HUES6 (cell line): ENCODE results near the gene ICE1.

ENCODE experiments used
- H3K27ac ChIP-seq: 2 replicates; pipeline ENCODE4 v1.7.0; 2013; ENCODE audit warnings: low read depth, mild to moderate bottlenecking, low read length, inconsistent platforms
- H3K27me3 ChIP-seq: 2 replicates; pipeline ENCODE4 v1.6.1; 2013; ENCODE audit warnings: low read length; ENCODE audit not compliant: control insufficient read depth, insufficient read depth
- H3K36me3 ChIP-seq: 2 replicates; pipeline ENCODE4 v1.6.1; 2013; ENCODE audit warnings: low read length; ENCODE audit not compliant: control insufficient read depth, insufficient read depth
- H3K4me1 ChIP-seq: 2 replicates; pipeline ENCODE4 v1.6.1; 2013; ENCODE audit warnings: low read length; ENCODE audit not compliant: control insufficient read depth, insufficient read depth
- H3K4me3 ChIP-seq: 2 replicates; pipeline ENCODE4 v1.5.1; 2013; ENCODE audit warnings: low read depth, low read length
- H3K9ac ChIP-seq: one replicate; pipeline ENCODE4 v1.6.1; 2013; ENCODE audit warnings: mild to moderate bottlenecking, low read length
- H3K9me3 ChIP-seq: 2 replicates; pipeline ENCODE4 v1.6.1; 2013; ENCODE audit warnings: low read depth, low read length; ENCODE audit not compliant: control insufficient read depth, insufficient read depth

ICE1 gene

DNA sequence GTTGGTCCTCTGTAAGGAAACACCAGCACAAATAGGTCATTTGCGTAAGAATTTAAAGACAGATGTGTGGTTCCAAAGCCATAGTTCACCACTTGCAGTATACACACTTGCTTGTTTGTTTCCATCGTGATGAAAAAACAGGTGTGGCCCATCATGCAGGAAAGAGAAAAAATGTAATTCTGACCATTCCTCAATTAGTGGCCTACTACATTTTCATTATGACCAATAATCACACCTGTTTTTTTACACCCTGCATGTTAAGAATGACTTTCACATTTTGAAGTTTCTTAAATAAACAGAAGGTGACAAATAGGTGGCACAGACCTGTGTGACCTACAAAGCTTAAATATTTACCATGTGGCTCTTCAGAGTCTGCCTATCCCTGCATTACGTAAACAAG, 2.2 kb upstream of the ICE1 start:
- no peak overlapping the region for H3K27ac ChIP-seq
- no peak overlapping the region for H3K9ac ChIP-seq
- peaks cover 26% of the 10 kb centered on the region for H3K4me1 ChIP-seq

DNA sequence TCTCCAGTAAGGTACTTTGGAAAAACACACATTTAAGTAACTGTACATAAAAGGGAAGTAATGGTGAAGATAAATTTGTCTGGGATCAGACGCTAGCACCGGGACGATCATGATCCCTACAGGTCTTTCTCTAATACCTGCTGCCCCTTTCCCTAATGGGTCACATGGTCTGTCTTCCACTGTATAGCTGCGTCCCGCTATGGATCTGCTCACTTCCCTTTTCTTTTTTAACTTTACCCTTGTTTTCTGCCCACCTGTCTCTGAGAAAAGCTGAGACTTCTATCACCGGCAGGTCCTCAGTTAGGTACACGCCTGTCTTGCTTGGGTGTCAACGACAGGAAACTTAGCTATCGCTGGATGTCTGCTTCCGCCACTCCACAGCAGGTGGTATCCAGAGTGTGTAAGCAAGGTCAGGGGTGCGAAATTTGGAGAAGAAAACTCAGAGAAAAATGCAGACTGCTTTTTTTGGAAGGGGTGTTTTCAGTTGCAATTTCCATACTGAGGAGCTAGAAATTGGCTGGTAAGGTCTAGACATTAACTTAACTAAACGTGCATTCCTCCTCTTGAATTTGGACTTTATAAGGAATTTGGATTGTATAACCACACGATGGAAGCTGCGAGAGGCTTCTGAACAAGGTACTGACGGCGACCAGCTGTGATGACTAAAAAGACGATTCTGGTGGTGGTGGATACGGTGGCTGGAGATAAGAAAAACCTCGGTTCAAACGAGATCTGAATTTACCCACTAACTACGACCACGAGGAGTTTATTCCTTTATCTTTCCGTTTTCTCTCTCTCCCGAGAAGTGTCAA, 1.1 kb upstream of the ICE1 start:
- Histone ChIP-seq H3K36me3 (no peaks in the 10 kb centered on the region), H3K9ac (peak overlapping the region; percentile 98), H3K4me1 (peaks cover 26% of the 10 kb centered on the region), H3K9me3 (no peaks in the 10 kb centered on the region), H3K4me3 (peak overlapping the region; percentile 91), H3K27ac (peak overlapping the region; percentile 21; the same call in 1 of the 2 replicates), H3K27me3 (no peaks in the 10 kb centered on the region)

More for the DNA sequence above, 2.2 kb upstream of the ICE1 start:
- Histone ChIP-seq H3K4me3 (no peak overlapping the region), H3K27me3 (no peaks in the 10 kb centered on the region), H3K36me3 (no peaks in the 10 kb centered on the region), H3K9me3 (no peaks in the 10 kb centered on the region)

DNA sequence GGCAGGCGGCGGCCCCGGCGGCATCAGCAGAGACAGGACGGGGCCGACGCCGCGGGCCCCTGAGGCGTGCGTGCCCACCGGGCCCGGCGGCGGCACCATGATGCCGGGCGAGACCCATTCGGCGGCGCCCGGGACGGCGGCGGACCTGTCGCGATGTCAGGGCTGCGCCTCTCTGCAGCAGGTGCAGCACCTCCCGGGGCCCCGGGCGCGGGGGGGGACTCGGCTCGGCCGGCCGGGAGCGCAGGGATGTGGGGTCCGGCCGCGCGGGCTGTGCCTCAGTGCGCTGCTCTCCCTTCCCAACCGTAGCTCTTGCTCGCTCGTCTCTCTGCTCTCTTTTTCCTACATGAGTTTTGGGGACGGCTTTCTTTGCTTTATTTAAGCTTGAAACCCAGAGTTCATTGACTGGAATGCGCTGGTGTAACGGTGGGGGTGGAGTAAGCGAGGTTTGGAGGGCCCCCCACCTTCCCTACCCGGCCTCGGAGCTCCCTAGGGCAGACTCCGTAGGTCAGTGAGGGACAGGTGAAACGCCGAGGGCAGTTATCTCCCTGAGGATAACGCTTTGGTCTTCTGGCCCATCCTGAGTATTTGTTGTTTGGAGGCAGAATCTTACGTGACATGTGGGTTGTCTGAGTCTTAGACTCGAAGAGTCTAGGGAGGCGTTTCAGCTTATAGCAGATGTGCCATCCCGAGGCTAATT, 490 bp downstream of the ICE1 start:
- H3K27ac ChIP-seq: peak overlapping the region; percentile 96; the same call in 1 of the 2 replicates
- H3K9me3 ChIP-seq: no peaks in the 10 kb centered on the region
- H3K4me3 ChIP-seq: peak overlapping the region; percentile 91
- peaks cover 26% of the 10 kb centered on the region for H3K4me1 ChIP-seq
- H3K9ac ChIP-seq: peak overlapping the region; percentile 98
- no peaks in the 10 kb centered on the region for H3K27me3 ChIP-seq
- H3K36me3 ChIP-seq: no peaks in the 10 kb centered on the region

DNA sequence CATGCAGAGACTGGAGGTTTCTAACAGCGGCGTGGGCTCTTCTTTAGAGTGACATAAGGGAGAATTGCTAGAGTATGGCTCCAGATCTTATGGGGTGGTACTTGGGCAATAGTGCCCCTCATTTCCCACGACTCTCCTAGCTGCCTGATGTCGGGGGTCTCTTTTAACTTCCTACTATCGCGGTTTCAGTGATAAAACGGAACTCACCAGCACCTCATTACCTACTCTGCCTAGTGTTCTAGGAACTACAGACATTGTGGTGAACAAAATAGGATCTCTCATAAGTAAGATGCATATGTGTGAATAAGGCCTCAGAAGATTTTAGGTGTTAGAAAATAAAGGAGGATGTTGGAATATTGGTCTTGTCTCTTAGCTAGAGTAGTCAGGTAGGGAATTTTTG, 1.1 kb downstream of the ICE1 start:
- Histone ChIP-seq H3K9ac (peak overlapping the region; percentile 98), H3K36me3 (no peaks in the 10 kb centered on the region), H3K4me1 (peaks cover 26% of the 10 kb centered on the region), H3K27me3 (no peaks in the 10 kb centered on the region), H3K9me3 (no peaks in the 10 kb centered on the region), H3K27ac (no peak overlapping the region), H3K4me3 (peak overlapping the region; percentile 91)

DNA sequence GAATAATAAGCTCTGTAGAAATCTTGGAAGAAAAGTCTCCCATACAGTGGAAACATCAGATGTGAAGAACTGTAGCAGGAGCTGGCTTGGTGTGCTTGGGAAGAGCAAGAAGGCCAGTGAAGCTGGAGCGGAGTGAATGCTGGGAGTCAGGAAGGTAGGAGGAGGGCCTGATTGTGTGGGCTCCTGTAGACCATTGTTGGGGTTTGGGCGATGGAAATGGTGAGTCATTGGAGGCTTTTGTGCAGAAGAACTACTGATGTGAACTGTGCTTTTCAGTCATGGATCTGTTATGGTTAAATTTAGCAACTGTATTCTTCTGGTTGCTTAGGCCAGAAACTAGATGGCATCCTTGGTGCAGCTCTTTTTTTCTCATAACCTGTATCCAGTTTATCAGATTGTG, 2.3 kb downstream of the ICE1 start:
- H3K36me3 ChIP-seq: no peaks in the 10 kb centered on the region
- no peaks in the 10 kb centered on the region for H3K9me3 ChIP-seq
- 0 out of 2 replicates have a peak overlapping the region, but pooled peaks have one; percentile 12 for H3K4me3 ChIP-seq
- H3K9ac ChIP-seq: no peak overlapping the region
- no peaks in the 10 kb centered on the region for H3K27me3 ChIP-seq
- no peak overlapping the region for H3K27ac ChIP-seq
- peaks cover 23% of the 10 kb centered on the region for H3K4me1 ChIP-seq

DNA sequence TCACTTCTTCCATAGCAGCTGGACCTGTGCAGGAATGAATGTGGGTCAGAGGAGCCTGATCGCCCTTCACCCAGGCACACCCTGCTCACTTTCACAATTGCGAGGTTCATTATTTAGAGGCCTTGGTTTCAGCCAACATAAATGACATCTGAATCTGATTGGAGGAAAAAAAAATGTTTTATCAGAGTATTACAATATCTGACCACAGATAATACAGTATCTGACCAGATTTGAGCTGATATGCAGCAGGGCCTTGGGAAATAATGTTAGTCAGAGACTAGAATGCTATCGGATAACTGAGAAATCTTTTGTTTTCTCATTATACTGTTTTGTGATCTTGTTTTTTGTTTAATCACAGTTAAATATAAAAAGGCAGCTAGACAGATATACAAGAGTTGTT, 7.7 kb downstream of the ICE1 start:
- H3K27me3 ChIP-seq: no peaks in the 10 kb centered on the region
- H3K4me1 ChIP-seq: no peaks in the 10 kb centered on the region
- no peak overlapping the region for H3K27ac ChIP-seq
- H3K36me3 ChIP-seq: no peaks in the 10 kb centered on the region
- H3K9ac ChIP-seq: no peak overlapping the region
- no peak overlapping the region for H3K4me3 ChIP-seq
- no peaks in the 10 kb centered on the region for H3K9me3 ChIP-seq

DNA sequence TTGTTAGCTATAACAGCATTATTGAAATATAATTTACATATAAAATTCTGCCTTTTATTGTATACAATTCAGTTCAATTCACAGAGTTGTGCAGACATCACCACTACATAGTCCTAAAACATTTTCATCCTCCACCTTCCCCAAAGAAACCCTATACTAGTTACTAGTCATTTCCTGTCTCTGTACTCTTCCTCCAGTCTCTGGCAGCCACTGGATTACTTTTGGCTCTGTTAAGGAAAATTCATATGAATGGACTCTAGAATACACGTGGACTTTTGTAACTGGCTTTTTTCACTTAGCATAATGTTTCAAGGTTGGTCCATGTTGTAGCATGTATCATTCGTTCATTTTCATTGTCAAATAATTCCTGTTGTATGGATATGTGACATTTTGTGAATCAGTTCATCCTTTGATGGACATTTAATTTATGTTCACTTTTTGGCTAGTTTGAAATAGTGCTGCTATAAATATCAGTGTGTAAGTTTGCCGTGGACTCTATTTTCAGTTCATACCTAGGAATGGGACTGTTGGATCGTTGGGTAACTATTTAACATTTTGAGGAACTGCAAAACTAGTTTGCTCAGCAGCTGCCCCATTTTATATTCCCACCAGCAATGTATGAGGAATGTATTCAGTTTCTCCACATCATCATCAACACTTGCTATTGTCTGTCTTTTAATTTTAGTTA, 9.7 kb downstream of the ICE1 start:
- H3K4me1 ChIP-seq: no peaks in the 10 kb centered on the region
- H3K27me3 ChIP-seq: no peaks in the 10 kb centered on the region
- H3K36me3 ChIP-seq: peaks cover 1% of the 10 kb centered on the region; the same call in 1 of the 2 replicates
- no peak overlapping the region for H3K27ac ChIP-seq
- H3K4me3 ChIP-seq: no peak overlapping the region
- no peak overlapping the region for H3K9ac ChIP-seq
- H3K9me3 ChIP-seq: no peaks in the 10 kb centered on the region

DNA sequence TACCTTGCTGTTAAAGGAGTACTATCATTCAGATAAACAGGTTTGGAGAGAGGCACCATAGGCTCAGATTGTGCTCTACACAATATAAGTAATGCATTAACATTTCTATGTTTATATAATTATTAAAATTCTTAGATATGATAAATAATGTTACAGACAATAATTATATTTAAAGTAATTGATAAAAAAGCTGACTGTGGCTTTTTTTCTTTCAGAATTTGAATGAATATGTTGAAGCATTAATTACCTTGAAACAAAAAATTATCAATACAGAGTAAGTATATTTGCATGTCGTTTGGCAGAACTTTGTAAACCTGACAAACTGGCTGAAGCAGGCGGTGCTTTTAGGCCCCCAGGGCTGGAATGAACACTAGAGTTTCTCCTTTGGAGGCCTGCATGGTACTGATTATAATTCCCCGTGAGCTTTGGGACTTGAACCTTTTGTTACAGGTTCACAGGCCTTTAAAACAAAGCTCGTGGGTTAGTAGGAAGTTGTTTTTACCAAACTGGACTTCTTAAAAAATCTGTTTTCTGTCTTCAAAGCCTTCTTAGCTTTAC, 13.8 kb downstream of the ICE1 start:
- Histone ChIP-seq H3K27ac (no peak overlapping the region), H3K9me3 (no peaks in the 10 kb centered on the region), H3K4me3 (no peak overlapping the region), H3K4me1 (no peaks in the 10 kb centered on the region), H3K9ac (no peak overlapping the region), H3K36me3 (peaks cover 22% of the 10 kb centered on the region), H3K27me3 (no peaks in the 10 kb centered on the region)

DNA sequence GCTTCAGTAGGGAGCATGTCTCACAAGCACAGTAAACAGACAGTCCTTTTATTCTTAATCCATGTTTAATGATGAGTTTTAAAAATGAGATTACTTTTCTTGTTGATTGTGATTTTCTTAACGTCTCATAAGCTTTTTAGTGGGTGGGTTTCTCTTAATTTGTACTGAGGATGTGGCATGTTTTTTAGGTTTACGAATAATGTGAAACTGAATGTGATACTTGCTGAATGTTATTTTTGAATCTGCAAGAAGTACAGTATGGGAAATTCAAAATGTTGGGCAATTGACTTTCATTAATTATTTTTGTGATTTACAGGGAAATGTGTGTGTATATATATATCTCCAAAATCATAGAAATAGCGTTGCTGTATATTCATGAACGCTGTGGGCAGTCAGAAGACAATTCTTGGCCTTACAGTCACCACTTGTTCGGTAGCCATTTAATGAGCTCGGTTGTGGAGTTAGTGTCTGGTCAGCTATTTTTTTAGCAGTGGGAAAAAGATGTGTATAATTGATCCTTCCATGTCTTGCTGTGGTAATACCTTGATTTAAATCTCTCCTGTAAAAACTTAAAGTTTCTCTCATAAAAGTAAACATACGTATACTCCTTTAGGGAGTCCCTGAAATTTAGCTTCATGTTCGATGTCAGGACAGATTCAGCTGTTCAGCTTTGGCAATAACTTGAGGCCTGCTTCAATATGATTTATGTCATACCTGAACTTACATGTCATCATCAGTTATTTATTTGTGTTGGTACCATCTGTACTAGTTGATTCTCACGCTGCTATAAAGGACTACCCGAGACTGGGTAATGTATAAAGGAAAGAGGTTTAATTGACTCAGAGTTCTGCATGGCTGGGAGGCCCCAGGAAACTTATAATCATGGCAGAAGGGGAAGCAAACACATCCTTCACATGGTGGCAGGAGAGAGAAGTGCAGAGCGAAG, 15.0 kb downstream of the ICE1 start:
- H3K4me3 ChIP-seq: no peak overlapping the region
- no peak overlapping the region for H3K9ac ChIP-seq
- H3K36me3 ChIP-seq: peaks cover 31% of the 10 kb centered on the region
- no peak overlapping the region for H3K27ac ChIP-seq
- H3K4me1 ChIP-seq: no peaks in the 10 kb centered on the region
- H3K27me3 ChIP-seq: no peaks in the 10 kb centered on the region
- no peaks in the 10 kb centered on the region for H3K9me3 ChIP-seq

DNA sequence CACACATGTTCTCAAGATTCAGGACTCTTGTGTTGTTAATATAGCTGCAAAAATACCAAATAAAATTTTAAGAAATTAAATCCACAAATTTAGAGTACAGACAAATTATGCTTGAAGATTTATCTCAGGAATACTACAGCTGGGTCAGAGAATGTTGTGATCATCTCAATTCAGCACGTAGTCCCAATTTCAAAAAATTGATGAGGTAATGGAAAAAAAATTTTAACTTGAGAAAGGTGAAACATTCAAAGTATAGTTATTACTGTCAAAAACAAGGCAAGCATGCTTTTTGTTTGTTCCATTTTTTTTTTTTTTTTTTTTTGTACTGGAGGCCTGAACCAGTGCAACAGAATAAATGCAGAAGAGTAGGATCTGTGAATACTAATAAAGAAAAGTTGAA, 29.4 kb downstream of the ICE1 start:
- Histone ChIP-seq H3K9ac (no peak overlapping the region), H3K9me3 (no peaks in the 10 kb centered on the region), H3K27ac (peak overlapping the region; percentile 67; the same call in 1 of the 2 replicates), H3K27me3 (no peaks in the 10 kb centered on the region), H3K4me1 (no peaks in the 10 kb centered on the region), H3K36me3 (peaks cover 94% of the 10 kb centered on the region), H3K4me3 (no peak overlapping the region)
